ENCODE data around the gene KLHDC1. TPM values are rescaled to one million over a fixed set of nuclear protein-coding genes. Genes with fewer than 3 reads are reported as not detected.

KLHDC1 gene
- total and polyA plus RNA-seq, 2 donors (not counting 1 experiment from before 2014, with no cell fraction given), result 3.0 to 11.7 TPM

DNA sequence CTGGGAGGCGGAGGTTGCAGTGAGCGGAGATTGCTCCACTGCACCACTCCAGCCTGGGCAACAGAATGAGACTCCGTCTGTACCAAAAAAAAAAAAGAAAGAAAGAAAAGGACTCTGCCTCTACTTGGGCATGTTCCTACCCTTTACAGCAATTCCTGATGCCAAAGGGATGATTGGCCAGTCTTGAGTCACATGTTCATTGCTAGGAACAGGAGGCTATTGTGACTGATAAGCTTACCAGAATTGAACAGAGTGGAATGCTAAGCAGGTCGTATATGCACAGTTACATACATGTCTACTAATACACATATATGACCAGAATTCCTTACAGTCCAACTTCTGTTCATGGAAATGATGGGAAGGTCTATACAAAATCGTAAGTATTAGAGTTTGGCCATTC lies 34.3 kb downstream of the KLHDC1 start:
- ChIA-PET CTCF (no interaction called here), POLR2A (no interaction called here)
- WGBS (ENCODE audit: insufficient coverage), result 100% methylated on average over 3 of the region's 5 CpGs
- Histone ChIP-seq H3K9me3 (ENCODE audit: control extremely low read depth in 1 of 3, control insufficient read depth in 2 of 3, insufficient read depth in 1 of 3, low read length in 2 of 3) (no peaks in the 10 kb centered on the region), H3K27ac (ENCODE audit: low read length in 2 of 2) (no peak overlapping the region), H3K27me3 (replicated peaks in 1 of 4; ENCODE audit: control extremely low read depth in 1 of 4, control insufficient read depth in 3 of 4, insufficient read depth in 4 of 4, low read length in 3 of 4) (no peaks in the 10 kb centered on the region), H4K20me1 (ENCODE audit: control insufficient read depth, insufficient read depth, low read length, poor library complexity, severe bottlenecking) (no peaks in the 10 kb centered on the region), H3K79me2 (ENCODE audit: control insufficient read depth, insufficient read depth, low read length) (no peaks in the 10 kb centered on the region), H3K9ac (ENCODE audit: low read length) (no peak overlapping the region), H3K36me3 (replicated peaks in 1 of 2; ENCODE audit: control extremely low read depth in 1 of 2, control insufficient read depth in 1 of 2, extremely low read depth in 1 of 2, insufficient read depth in 2 of 2, low read length in 1 of 2) (peaks cover 0 to 11% of the 10 kb centered on the region in 2 experiments), H3K4me1 (ENCODE audit: control insufficient read depth in 2 of 2, insufficient read depth in 2 of 2, low read length in 2 of 2) (no peaks in the 10 kb centered on the region), H2AFZ (ENCODE audit: insufficient read depth, low read depth, low read length, poor library complexity, severe bottlenecking) (no peak overlapping the region), H3K4me2 (replicated peaks; ENCODE audit: low read depth, low read length, poor library complexity, severe bottlenecking) (no peak overlapping the region), H3K4me3 (ENCODE audit: control extremely low read depth in 1 of 5, extremely low read depth in 1 of 5, insufficient read depth in 1 of 5, low read depth in 2 of 5, low read length in 4 of 5) (no peak overlapping the region)
- intact Hi-C loops (cut with micrococcal nuclease), result no loop called here
- H3K4me3 Mint-ChIP-seq, result no peak overlapping the region
- no peaks in the 10 kb centered on the region for H3K4me1 Mint-ChIP-seq
- no peaks in the 10 kb centered on the region for H3K9me3 Mint-ChIP-seq (ENCODE audit: insufficient read depth)
- ATAC-seq (ENCODE audit: low read depth), result no peak
- H3K27ac Mint-ChIP-seq, result no peak overlapping the region
- TF ChIP-seq EZH2 (IDR thresholded peaks at IDR 0.05; ENCODE audit: borderline replicate concordance, insufficient read depth, low read depth, low read length, poor library complexity, severe bottlenecking), result no peak
- TF ChIP-seq, protein P1, sequence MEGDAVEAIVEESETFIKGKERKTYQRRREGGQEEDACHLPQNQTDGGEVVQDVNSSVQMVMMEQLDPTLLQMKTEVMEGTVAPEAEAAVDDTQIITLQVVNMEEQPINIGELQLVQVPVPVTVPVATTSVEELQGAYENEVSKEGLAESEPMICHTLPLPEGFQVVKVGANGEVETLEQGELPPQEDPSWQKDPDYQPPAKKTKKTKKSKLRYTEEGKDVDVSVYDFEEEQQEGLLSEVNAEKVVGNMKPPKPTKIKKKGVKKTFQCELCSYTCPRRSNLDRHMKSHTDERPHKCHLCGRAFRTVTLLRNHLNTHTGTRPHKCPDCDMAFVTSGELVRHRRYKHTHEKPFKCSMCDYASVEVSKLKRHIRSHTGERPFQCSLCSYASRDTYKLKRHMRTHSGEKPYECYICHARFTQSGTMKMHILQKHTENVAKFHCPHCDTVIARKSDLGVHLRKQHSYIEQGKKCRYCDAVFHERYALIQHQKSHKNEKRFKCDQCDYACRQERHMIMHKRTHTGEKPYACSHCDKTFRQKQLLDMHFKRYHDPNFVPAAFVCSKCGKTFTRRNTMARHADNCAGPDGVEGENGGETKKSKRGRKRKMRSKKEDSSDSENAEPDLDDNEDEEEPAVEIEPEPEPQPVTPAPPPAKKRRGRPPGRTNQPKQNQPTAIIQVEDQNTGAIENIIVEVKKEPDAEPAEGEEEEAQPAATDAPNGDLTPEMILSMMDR (IDR thresholded peaks at IDR 0.05), result no peak
- no peak for DNase-seq
- no peaks in the 10 kb centered on the region for H3K27me3 Mint-ChIP-seq

DNA sequence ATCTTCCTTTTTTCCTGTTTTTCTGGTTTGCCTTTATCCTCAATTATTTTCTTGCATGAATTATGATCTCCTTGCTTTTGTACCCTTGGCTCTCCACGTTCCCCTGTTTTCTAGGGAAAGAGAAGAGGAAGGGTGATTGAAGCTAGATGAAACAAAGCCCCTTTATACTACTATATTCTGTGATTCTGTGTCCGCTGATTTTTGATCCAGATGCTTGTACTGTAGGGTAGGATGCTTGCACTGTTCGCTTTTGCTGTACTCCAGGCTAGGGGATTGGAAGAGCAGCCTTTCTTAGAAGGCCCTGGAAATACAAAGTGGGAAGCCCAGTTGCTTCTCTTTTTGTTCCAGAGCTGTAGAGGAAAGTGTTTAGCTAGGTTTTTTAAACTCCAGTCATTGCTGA lies 40.0 kb downstream of the KLHDC1 start:
- intact Hi-C loops (cut with micrococcal nuclease), result no loop called here
- CTCF ChIA-PET, result interaction anchor here (0.9 to 1.0 kb wide), 2 partner anchors 58 to 271 kb away, joined by 3 read pairs; no protein-coding TSS in a partner anchor
- Mint-ChIP-seq H3K27ac (no peak overlapping the region), H3K4me3 (no peak overlapping the region), H3K4me1 (no peaks in the 10 kb centered on the region), H3K9me3 (ENCODE audit: insufficient read depth) (no peaks in the 10 kb centered on the region), H3K27me3 (no peaks in the 10 kb centered on the region)
- Histone ChIP-seq H3K9ac (ENCODE audit: low read length) (no peak overlapping the region), H3K27me3 (replicated peaks in 1 of 4; ENCODE audit: control extremely low read depth in 1 of 4, control insufficient read depth in 3 of 4, insufficient read depth in 4 of 4, low read length in 3 of 4) (no peaks in the 10 kb centered on the region), H3K4me3 (ENCODE audit: control extremely low read depth in 1 of 5, extremely low read depth in 1 of 5, insufficient read depth in 1 of 5, low read depth in 2 of 5, low read length in 4 of 5) (no peak overlapping the region), H2AFZ (ENCODE audit: insufficient read depth, low read depth, low read length, poor library complexity, severe bottlenecking) (no peak overlapping the region), H3K9me3 (ENCODE audit: control extremely low read depth in 1 of 3, control insufficient read depth in 2 of 3, insufficient read depth in 1 of 3, low read length in 2 of 3) (no peaks in the 10 kb centered on the region), H4K20me1 (ENCODE audit: control insufficient read depth, insufficient read depth, low read length, poor library complexity, severe bottlenecking) (no peaks in the 10 kb centered on the region), H3K36me3 (replicated peaks in 1 of 2; ENCODE audit: control extremely low read depth in 1 of 2, control insufficient read depth in 1 of 2, extremely low read depth in 1 of 2, insufficient read depth in 2 of 2, low read length in 1 of 2) (no peaks in the 10 kb centered on the region), H3K79me2 (ENCODE audit: control insufficient read depth, insufficient read depth, low read length) (no peaks in the 10 kb centered on the region), H3K4me1 (ENCODE audit: control insufficient read depth in 2 of 2, insufficient read depth in 2 of 2, low read length in 2 of 2) (no peaks in the 10 kb centered on the region), H3K27ac (ENCODE audit: low read length in 2 of 2) (no peak overlapping the region), H3K4me2 (replicated peaks; ENCODE audit: low read depth, low read length, poor library complexity, severe bottlenecking) (no peak overlapping the region)
- ATAC-seq (ENCODE audit: low read depth) (no peak), DNase-seq (no peak)
- POLR2A ChIA-PET, result no interaction called here
- 100% methylated on average over 1 of the region's 3 CpGs for WGBS (ENCODE audit: insufficient coverage)
- no peak for TF ChIP-seq EZH2 (IDR thresholded peaks at IDR 0.05; ENCODE audit: borderline replicate concordance, insufficient read depth, low read depth, low read length, poor library complexity, severe bottlenecking)
- TF ChIP-seq, protein P1 (IDR thresholded peaks at IDR 0.05), result no peak
